HG03342 (cell line): ENCODE data around the gene NUBP1.
A peak's percentile ranks its signal among the peaks of the same experiment; 100 is the strongest.
"Not testable (repeated sequence)": the region's sequence is repeated elsewhere in the genome, so short reads cannot be mapped to it uniquely, and the experiment has no call there.

Source experiments
- ATAC-seq: cut with Tn5 transposase; IDR thresholded peaks from one replicate; pipeline ENCODE4 v1.9.1; 2021; ENCODE audit warnings: mild to moderate bottlenecking, moderate library complexity; ENCODE audit not compliant: unreplicated experiment

The NUBP1 gene

GRCh38 chr16:10743610-10744369 lies at the start of gene NUBP1:
TSS of gene NUBP1 (plus strand) at chr16:10743842. CDS start at chr16:10743864, 22 bp downstream.
- peak; percentile 79 for ATAC-seq

GRCh38 chr16:10693889-10694288 lies 49.8 kb upstream of the NUBP1 start:
- no peak for ATAC-seq

- no peak for ATAC-seq
Measured at GRCh38 chr16:10694306-10694705, 49.3 kb upstream of the NUBP1 start.

GRCh38 chr16:10694830-10695229 lies 48.8 kb upstream of the NUBP1 start, which contains the start of gene TEKT5:
TSS of gene TEKT5 (minus strand) at chr16:10694930. CDS start at chr16:10694873, 57 bp downstream.
- ATAC-seq = no peak

GRCh38 chr16:10699756-10700155 lies 43.9 kb upstream of the NUBP1 start:
- no peak for ATAC-seq

GRCh38 chr16:10708969-10709368 lies 34.7 kb upstream of the NUBP1 start:
- ATAC-seq = no peak

- ATAC-seq = no peak
Measured at GRCh38 chr16:10728003-10728887, 15.4 kb upstream of the NUBP1 start.

- ATAC-seq = no peak
Measured at GRCh38 chr16:10729104-10730048, 14.3 kb upstream of the NUBP1 start.

- ATAC-seq = no peak
Measured at GRCh38 chr16:10731790-10732189, 11.9 kb upstream of the NUBP1 start.

GRCh38 chr16:10737068-10737625 lies 6.5 kb upstream of the NUBP1 start:
- ATAC-seq = peak; percentile 40

- peak; percentile 60 for ATAC-seq
Measured at GRCh38 chr16:10738231-10739077, 5.2 kb upstream of the NUBP1 start.

- ATAC-seq = no peak
Measured at GRCh38 chr16:10740000-10740844, 3.4 kb upstream of the NUBP1 start.

GRCh38 chr16:10740845-10741208 lies 2.8 kb upstream of the NUBP1 start:
- no peak for ATAC-seq

GRCh38 chr16:10741249-10741648 lies 2.4 kb upstream of the NUBP1 start:
- not testable (repeated sequence) for ATAC-seq

- no peak for ATAC-seq
Measured at GRCh38 chr16:10741844-10742243, 1.8 kb upstream of the NUBP1 start.

GRCh38 chr16:10743227-10743609 lies 424 bp upstream of the NUBP1 start:
- no peak for ATAC-seq

GRCh38 chr16:10744370-10745030 lies 858 bp downstream of the NUBP1 start:
- no peak for ATAC-seq

- no peak for ATAC-seq
Measured at GRCh38 chr16:10745841-10746240, 2.2 kb downstream of the NUBP1 start.
